COR-L47 (cell line): ENCODE data around the gene TNNI2.
"Not testable (repeated sequence)": the region's sequence is repeated elsewhere in the genome, so short reads cannot be mapped to it uniquely, and the experiment has no call there.

Experiments
- DNase-seq: peaks from one replicate; lab custom pipeline; 2025; lab: John Stamatoyannopoulos, UW

The TNNI2 gene

DNA sequence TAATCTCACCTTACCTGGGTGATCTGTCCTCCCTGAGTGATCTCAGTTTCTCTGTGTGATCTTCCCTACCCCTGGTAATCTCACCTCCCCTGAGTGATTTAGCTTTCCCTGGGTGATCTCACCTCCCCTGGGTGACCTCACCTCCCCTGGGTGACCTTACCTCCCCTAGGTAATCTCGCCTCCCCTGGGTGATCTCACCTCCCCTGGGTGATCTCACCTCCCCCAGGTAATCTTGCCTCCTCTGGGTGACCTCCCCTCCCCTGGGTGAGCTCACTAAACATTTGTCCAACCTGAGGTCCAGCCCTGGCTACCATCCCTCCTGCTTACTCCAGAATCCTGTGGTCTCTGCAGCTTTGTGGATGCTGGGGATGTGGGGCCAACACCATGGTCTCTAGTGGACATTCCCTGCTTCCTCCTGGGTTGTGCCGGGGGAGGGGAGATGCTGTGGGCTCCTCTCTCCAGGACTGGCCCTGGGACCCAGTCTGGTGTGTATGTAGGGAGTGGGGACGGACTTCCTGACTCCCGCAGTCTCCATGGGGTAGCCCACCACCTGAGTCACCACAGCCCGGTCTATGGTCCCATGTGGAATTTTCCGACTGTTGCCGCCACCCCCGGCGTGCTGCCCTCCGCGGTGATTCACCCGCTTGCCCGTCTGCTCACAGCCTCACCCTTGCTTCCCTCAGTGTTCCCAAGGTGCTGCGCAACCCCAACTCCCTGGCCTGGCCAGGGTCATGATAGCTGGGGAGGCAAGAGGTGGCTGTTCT lies 24.0 kb downstream of the TNNI2 start:
- DNase-seq: no peak

DNA sequence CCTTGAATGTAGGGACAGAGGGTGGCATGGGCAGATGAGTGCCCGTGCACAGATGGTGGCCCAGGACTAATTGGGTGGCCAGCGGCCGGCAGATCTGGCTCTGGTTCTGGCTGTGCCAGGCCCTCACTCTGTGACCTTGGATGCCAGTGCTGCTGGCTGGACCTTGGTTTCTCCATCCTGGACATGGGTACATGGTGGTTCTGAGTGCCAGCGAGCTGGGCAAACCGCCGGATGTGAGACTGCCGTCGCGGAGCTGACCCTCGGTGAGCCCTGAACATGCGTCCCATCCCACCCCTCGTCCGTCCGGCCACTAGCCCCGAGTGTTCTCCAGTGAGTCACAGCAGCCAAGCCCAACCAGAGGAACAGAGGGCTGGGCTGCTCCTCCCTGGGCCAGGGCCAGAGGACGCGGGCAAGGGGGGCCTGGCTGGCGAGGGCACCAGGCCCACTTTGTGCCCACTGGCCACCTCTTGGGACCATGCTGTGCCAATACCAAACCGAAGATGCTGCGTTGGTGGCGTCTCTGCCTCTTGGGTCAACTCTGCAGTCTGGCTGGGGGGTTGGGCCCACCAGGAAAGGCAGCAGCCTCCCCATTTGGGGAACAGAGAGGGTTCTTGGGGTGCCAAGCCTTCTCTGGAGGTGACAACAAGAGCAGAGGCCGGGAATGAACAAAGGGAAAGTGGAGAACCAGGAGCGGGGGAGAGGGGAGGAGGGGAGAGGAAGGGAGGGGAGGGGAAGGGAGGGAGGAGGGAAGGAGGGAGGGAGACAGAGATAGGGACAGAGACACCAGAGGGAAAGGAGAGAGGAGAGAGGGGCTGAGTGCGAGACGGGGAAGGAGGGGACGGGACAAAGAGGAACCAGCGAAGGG lies 24.8 kb downstream of the TNNI2 start:
- DNase-seq: no peak

DNA sequence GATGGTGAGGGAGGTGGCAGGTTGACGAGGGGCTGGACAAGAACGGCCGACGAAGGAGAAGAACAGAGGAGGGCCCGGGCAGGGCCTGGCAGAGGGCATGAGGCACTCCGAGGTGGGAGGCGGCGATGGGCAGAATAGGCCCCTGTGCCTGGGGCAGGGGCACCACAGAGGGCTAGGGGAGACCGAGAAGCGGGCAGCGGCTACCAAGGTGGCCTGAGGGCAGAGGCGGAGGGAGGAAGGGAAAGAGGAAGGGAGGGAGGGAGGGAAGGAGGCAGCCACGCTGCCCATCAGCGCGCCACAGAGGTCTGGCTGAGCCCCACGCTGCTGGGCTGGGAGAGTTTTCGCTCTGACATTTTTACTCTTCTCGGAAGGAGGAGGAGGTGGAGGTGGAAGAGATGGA lies 25.4 kb downstream of the TNNI2 start:
- DNase-seq: no peak

DNA sequence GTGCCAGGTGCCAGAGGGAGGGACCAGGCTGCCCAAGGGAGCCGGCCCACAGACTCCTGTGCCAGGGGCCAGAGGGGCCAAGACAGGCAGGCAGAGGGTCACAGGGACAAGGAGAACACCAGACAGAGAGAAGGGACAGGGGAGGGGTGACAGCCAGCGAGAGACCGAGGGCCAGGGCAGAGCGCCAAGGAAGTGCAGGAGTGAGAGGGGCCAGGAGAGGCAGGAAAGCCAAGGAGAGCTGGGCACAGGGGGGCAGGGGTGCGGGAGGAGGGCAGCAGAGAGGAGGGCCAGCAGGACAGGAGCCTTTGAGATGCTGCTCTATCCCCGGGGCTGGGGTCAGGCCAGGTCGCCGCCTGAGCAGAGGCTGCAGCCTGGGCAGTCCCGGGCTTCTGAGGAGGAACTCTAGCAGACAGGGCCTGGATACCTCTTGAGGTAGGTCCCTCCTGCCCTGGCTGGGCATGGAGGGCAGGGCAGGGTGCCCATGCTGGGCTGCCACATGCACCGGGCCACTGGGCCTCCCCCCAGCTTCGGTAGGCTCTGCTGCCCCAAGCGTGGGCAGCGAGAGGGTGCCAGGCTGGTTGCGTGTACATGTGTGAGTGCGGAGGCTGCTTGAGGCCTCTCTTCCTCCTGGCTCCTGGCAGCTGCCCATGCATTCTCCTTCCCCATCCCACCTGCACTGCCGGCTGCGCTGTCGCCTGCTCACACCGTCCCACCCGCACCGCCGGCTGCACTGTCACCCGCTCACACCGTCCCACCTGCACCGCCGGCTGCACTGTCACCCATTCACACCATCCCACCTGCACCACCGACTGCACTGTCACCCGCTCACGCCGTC lies 26.3 kb downstream of the TNNI2 start:
- DNase-seq: no peak

DNA sequence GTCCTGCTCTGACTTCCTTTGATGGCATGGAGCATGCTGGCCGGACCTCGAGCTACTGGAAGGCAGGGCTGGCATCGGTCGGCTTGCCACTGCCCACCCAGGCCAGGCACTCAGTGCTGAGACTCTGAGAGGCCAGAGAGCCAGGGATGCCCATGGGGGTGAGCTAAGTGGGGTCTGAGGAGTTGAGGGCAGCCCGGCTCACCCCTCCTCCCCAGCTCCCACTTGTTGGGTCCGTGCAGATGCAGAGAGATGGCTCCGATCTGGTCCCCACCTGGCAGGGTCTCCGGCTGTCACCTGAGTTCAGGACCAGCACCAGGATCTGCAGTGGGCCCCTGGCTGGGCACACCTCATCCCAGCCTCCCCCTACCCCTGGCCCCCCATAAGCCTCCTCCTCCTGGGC lies 27.4 kb downstream of the TNNI2 start:
- DNase-seq: no peak

DNA sequence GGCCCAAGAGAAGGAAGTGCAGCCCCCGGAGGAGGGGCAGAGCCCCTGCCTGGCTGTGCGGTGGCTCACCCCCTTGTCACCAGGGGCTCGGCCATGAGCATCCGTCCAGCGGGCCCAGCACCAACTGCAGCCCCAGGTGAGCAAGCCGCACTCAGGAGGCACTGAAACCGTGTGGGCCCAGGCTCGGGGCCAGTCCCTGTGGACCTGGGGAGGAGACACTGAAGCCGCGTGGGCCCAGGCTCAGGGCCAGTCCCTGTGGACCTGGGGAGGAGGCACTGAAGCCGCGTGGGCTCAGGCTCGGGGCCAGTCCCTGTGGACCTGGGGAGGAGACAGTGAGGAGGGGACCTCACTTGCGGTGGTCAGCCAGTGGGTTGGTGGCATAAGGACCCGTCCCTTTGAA lies 28.0 kb downstream of the TNNI2 start:
- no peak for DNase-seq

DNA sequence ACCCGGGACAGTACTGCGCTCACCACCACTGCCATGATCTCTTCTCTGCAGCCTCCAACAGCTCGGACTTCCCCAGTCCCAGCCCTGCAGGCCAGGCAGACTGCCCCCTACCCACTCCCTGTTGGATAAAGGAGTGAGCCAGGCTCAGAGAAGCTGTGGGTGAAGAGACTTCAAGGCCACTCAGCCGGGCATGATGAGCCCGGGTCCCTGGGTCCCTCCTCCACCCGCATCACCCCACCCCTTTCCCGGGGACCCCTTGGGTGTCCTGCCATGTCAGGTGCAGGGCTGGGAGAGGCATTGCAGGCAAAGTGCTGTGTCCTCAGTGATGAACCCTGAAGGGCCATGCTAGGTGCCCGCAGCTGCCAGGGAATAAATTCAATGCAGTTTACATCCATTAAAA lies 28.6 kb downstream of the TNNI2 start:
- no peak for DNase-seq

DNA sequence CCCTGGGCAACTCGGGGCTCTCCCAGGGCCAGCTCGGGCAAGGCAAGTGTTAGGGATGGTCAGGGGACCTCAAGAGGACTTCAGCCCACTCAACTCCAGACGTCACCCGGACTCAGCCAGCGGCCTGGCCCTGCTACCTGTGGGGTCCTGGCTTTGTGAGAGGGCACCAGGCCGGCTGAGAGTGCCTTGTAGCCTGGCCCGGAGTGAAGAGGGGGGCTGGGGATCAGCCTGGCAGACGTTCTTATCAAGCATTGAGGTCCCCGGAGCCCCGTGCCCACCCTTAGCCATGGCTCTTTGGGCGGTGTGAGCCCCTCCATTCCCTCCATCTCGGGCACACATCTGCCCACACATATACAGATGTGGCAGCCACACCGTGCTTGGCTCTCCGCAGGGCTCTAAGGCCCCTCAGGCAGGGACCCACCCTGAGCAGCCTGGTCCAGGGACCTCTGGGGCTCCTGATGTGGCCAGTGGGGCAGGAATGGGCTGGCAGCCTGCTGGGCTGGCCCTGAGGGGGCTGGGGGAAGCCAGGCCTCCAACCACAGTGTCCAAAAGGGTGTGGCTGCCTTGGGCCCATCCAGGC lies 29.4 kb downstream of the TNNI2 start:
- no peak for DNase-seq

DNA sequence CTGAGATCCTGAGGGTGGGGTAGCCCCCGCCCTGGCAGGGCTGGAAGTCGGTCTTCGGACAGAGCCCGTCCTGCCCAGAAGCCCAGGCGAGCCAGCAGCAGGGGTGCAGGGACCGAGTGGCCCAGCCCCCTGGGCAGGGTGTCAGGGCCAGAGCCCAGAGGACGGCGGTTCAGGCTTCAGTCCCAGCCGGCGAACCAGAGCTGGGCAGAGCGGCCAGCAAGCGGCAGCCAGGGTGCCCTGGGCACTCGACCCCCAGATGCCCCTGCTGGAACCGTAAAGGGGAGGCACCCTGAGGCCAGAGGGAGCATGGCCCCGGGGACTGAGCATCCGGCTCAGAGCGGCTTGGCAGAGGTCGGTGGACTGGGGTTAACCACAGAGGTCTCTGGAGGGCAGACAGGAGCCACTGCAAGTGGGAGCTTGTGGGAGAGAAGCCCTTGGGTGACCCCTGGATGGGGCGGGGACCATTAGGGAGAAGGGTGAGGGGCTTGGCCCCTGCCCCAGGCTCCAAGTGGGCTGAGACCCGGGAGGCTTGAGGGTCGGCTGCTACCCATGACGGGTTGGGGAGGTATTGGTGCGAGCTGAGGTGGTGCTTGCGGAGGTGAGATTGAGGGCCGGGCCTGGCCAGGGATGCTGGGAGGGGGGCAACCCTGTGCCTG lies 30.0 kb downstream of the TNNI2 start:
- DNase-seq: no peak

DNA sequence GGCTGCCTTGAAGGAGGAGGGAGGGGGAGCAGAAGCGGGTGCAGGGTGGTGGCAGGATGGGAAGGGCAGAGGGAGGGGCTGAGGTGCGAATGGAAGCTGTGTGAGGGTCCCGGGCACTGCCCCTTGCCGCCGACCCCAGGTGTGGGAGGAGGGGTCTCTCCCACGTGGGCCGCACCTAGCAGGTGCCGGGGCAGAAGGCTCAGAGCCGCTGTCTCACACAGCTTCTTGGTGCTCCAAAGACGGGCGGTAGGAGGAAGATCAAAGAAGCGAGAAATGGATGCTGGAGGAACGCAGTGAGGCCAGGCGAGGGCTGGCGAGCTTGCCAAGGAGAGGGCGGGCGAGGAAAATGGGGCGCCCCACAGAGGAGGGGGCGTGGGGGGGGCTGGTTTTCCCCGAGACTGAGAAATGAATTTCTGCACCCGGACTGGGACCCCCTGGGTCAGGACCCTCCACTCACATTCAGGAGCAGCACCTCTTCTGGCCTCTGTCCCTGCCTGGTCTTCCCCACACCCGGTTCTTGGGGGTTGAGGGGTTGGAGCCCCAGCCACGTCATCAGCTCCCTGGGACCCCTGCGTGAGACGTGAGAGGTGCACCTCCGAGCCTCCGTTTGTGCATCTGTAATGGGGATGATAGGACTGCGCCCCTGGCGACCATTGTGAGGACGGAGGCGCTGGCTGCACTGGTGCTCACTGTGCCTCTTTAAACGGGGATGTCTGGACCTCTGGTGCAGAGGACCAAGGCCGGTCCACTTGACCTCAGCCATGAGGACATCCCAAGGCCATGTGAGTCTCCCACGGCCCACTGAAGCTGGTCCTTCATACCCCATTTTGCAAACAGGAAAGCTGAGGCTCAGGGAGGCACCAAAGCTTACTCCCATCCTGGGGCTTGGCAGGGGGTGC lies 30.9 kb downstream of the TNNI2 start:
- DNase-seq: no peak

DNA sequence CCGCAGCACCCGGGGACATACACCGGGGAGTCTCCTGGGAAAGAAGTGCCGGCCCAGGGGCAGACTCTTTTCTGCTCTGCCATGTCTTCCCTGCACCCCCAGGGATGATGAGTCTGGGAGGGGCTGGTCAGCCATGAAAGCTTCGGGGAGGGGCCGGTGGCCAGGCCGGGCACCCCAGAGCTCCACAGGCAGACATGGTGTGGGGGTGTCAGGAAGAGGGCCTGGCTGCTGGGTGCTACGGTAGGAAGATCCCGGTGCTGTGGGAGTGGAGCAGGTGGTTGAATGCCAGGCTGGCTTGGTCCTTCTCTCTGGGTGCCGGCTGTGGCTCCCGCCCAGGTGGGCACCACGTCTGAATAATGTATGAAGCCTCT lies 31.5 kb downstream of the TNNI2 start:
- no peak for DNase-seq

DNA sequence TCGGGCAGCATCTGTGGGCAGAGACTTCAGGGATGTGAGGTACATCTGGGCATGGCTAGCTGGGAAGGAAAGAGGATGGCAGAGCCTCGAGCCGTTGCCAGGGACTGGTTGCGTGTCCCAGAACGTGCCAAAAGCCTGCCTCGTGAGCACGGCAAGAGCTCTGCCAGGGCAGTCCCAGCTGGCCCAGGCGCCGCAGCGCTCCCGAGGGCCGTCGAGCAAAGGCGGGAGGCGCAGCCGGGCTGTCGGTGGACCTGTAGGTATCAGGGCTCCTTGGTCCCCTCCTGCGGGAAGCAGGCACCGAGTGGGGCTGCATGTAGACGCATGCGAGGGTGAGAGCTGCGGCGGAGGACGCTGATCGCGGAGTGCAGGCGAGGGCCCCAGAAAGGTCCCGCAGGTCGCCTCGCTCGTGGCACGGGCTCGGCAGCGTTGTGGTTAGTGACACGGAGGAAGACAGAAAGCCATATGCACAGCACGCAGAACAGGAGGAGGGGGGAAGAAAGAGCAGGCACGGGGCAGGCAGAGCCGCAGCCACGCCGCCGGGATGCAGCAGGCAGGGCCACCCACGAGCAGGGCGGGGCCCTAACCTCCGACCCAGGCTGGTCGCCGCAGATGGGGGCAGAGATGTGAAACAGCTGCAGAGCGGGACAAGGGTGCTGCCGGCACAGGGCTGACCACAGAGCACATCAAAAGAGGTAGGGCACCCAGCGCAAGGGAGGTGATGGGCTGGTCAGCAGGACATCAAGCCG lies 32.1 kb downstream of the TNNI2 start:
- DNase-seq: no peak

DNA sequence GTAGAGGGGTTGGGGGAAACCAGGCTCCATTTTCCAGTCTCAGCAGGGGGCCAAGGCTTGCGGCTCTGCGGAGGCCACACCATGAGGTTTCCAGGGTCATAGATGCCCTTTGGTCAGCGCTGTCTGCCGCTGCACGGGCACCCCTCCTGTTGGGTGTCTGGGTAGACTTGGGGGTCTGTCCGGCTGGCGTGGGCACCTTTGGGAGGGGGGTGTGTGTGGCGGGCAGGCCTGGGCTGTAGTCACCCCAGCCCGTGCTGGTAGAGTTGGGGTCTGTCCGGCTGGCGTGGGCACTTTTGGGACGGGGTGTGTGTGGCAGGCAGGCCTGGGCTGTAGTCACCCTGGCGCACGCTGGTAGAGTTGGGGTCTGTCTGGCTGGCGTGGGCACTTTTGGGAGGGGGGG lies 32.8 kb downstream of the TNNI2 start:
- DNase-seq: no peak

DNA sequence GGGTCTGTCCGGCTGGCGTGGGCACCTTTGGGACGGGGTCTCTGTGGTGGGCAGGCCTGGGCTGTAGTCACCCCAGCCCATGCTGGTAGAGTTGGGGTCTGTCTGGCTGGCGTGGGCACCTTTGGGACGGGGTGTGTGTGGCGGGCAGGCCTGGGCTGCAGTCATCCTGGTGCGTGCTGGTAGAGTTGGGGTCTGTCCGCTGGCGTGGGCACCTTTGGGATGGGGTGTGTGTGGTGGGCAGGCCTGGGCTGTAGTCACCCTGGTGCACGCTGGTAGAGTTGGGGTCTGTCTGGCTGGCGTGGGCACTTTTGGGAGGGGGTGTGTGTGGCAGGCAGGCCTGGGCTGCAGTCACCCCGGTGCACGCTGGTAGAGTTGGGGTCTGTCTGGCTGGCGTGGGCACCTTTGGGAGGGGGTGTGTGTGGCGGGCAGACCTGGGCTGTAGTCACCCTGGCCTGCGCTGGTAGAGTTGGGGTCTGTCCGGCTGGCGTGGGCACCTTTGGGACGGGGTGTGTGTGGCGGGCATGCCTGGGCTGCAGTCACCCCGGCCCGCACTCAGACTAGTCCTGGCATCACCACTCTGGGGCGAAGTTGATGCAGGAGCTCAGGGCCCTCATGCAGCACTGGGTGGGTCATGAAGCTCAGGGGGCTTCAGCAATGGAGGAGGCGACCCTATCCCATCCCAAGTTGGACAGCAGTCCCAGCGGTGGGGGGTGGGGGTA lies 33.6 kb downstream of the TNNI2 start:
- no peak for DNase-seq

DNA sequence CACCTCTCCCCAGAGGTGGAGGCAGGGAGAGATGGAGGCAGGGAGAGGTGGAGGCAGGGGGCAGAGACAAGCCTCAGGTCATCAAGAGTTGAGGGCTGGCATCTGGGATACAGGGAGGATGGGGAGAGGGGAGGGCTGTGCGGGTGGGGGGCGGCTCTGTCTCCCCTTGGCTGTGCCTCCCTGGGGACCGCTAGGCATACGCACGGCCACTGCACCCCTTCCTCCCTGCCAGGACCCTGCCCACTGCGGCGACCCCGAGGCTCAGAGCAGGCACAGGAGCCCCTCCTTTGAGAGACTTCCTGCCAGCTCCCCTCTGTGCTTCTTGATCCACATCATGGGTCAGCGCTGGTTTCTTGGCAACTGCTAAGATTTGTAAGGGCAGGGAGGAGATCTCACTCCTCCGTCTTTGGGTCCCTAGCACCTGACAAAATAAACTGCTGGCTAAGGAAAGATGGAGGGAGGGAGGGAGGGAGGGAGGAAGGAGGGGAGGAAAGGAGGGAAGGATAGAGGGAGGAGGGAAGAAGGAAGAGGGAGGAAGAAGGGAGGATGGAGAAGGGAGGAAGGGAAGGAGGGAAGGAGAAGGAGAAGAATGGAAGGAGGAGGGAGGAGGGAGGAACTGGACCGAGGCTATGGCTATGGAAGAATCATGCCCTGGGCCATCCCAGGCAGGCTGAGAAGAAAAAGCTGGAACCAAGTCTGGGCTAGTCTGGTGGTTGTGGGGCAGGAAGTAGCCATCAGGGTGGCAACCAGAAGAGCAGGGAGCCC lies 34.4 kb downstream of the TNNI2 start:
- DNase-seq: no peak

DNA sequence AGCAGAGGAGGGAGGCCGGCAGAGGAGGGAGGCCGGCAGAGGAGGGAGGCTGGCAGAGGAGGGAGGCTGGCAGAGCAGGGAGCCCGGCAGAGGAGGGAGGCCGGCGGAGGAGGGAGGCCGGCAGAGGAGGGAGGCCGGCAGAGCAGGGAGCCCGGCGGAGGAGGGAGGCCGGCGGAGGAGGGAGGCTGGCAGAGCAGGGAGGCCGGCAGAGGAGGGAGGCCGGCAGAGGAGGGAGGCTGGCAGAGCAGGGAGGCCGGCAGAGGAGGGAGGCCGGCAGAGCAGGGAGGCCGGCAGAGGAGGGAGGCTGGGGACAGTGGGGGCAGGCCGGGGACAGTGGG lies 35.0 kb downstream of the TNNI2 start:
- DNase-seq: not testable (repeated sequence)

DNA sequence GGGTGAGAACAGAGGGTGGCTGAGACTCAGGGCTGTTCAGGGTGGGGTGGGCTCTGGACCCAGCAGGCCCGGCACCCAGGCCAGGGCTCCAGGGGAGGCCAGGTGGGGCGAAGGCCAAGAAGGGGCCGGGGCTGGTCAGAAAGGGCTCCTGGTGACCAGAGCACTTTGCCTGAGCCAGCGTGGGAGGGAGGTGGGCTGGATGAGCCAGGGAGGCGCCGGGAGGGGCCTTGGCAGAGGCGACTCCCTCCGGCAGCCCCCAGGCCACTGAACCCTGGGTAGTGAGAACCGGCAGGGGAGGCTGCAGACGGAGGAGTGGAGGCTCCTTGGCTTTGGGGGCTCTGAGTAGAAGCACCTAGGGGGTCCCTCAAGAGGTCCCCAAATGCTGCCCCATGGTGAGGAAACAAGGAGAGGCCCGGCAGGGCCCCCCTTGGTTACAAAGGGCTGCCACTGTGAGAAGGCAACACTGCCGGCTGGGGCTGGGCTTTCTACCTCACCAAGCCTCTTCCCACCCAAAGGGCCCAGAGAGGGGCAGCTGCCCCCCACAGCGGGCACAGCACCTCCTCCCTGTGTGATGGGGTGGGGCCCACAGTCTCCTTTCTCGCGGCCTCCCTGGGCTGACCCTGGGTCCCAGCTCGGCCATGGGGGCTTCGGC lies 35.8 kb downstream of the TNNI2 start:
- DNase-seq: not testable (repeated sequence)
